Astrocyte (in vitro differentiated cells and primary cell): ENCODE results near the gene TMEM14A. TPM values are rescaled to one million over a fixed set of nuclear protein-coding genes. Genes with fewer than 3 reads are reported as not detected.
"Not testable (repeated sequence)": the region's sequence is repeated elsewhere in the genome, so short reads cannot be mapped to it uniquely, and the experiment has no call there.

Experiments
- DNase-seq: peaks from one replicate; pipeline ENCODE4 v3.0.0-alpha.2; 2010; ENCODE audit warnings: low read depth
- FAIRE-seq: peaks from 2 replicates; lab custom pipeline; 2011; peaks lifted over from hg19 to GRCh38; lab: Jason Lieb, UNC
- H2AFZ ChIP-seq: 2 replicates; pipeline ENCODE4 v1.6.0; 2012; ENCODE audit warnings: low read depth, low read length, inconsistent platforms
- H3K27ac ChIP-seq: 2 replicates; pipeline ENCODE4 v1.5.1; 2011; ENCODE audit warnings: low read depth, low read length, inconsistent platforms
- H3K27me3 ChIP-seq: 2 replicates; pipeline ENCODE4 v1.6.0; 2011; ENCODE audit warnings: low read length, inconsistent platforms; ENCODE audit not compliant: insufficient read depth
- H3K36me3 ChIP-seq: 2 replicates; pipeline ENCODE4 v1.5.1; 2011; ENCODE audit warnings: low read length, inconsistent platforms; ENCODE audit not compliant: insufficient read depth
- H3K4me1 ChIP-seq: 2 replicates; pipeline ENCODE4 v1.5.1; 2011; ENCODE audit warnings: low read length, inconsistent platforms; ENCODE audit not compliant: insufficient read depth
- H3K4me2 ChIP-seq: 2 replicates; pipeline ENCODE4 v1.6.0; 2012; ENCODE audit warnings: low read length, inconsistent platforms
- H3K4me3 ChIP-seq: 2 replicates; pipeline ENCODE4 v1.5.1; 2011; ENCODE audit warnings: low read depth, mild to moderate bottlenecking, low read length, inconsistent platforms; ENCODE audit not compliant: insufficient read depth
- H3K79me2 ChIP-seq: 2 replicates; pipeline ENCODE4 v1.6.0; 2012; ENCODE audit warnings: mild to moderate bottlenecking, low read length, inconsistent platforms; ENCODE audit not compliant: insufficient read depth
- H3K9ac ChIP-seq: 2 replicates; pipeline ENCODE4 v1.6.0; 2012; ENCODE audit warnings: mild to moderate bottlenecking, low read length, inconsistent platforms
- H3K9me3 ChIP-seq: 2 replicates; pipeline ENCODE4 v1.5.1; 2012; ENCODE audit warnings: low read depth, mild to moderate bottlenecking, low read length, inconsistent platforms; ENCODE audit not compliant: insufficient read depth
- H4K20me1 ChIP-seq: 2 replicates; pipeline ENCODE4 v1.6.0; 2012; ENCODE audit warnings: low read length, inconsistent platforms; ENCODE audit not compliant: insufficient read depth
- H3K27ac Mint-ChIP-seq: one replicate; pipeline ENCODE4 v1.8.0; 2021; ENCODE audit warnings: mild to moderate bottlenecking, mixed read lengths; ENCODE audit not compliant: unreplicated experiment
- H3K27me3 Mint-ChIP-seq: one replicate; pipeline ENCODE4 v1.8.0; 2021; ENCODE audit warnings: low read depth, mixed read lengths; ENCODE audit not compliant: unreplicated experiment
- H3K36me3 Mint-ChIP-seq: one replicate; pipeline ENCODE4 v1.8.0; 2021; ENCODE audit warnings: low read depth, mixed read lengths; ENCODE audit not compliant: unreplicated experiment
- H3K4me1 Mint-ChIP-seq: one replicate; pipeline ENCODE4 v1.8.0; 2021; ENCODE audit warnings: low read depth, mixed read lengths; ENCODE audit not compliant: unreplicated experiment
- H3K4me3 Mint-ChIP-seq: one replicate; pipeline ENCODE4 v1.8.0; 2021; ENCODE audit warnings: mild to moderate bottlenecking, moderate library complexity, mixed read lengths; ENCODE audit not compliant: unreplicated experiment
- H3K9me3 Mint-ChIP-seq: one replicate; pipeline ENCODE4 v1.8.0; 2021; ENCODE audit warnings: mild to moderate bottlenecking, mixed read lengths; ENCODE audit not compliant: unreplicated experiment
- EZH2 ChIP-seq: IDR thresholded peaks from 2 replicates; pipeline ENCODE4 v1.6.1; 2012; ENCODE audit warnings: mild to moderate bottlenecking, low read length, inconsistent platforms; ENCODE audit not compliant: insufficient read depth
- total RNA-seq: library from RNA; stranded (reverse); gene quantifications from 2 replicates; pipeline ENCODE4 v1.2.1, GENCODE V29; 2021
- TF ChIP-seq, protein P1 (sequence below): IDR thresholded peaks from 2 replicates; pipeline ENCODE4 v1.5.1; 2011; ENCODE audit warnings: low read depth, mild to moderate bottlenecking, inconsistent platforms, low read length, moderate library complexity; ENCODE audit not compliant: insufficient read depth

Gene TMEM14A
- total RNA-seq, 1 donor from 2014 or later = 29.7 TPM

DNA sequence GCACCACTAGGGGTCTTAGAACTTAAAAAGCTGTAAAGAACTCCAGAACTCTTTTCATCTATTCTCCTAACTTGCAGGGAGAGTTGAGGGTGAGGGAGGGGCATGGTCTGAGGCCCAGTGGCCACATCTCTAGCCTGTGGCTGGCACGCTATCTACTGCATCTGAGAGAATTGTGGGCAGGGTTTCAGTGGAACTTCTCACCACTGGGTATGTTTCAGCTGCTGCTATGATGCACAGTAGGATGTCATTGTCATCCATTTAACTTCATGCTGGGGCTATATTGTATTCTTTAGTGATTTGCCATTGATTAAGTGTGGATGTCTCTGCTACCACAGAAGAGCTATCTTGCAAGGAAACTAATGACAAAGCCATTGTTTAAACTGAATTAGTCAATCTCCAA is 4.5 kb downstream of the TMEM14A start:
- Histone ChIP-seq H3K36me3 (no peaks in the 10 kb centered on the region), H3K79me2 (no peaks in the 10 kb centered on the region), H3K27ac (no peak overlapping the region), H3K9ac (no peak overlapping the region), H3K9me3 (no peaks in the 10 kb centered on the region), H3K27me3 (no peaks in the 10 kb centered on the region), H3K4me2 (no peak overlapping the region), H2AFZ (no peak overlapping the region), H3K4me1 (peaks cover 9% of the 10 kb centered on the region), H4K20me1 (no peaks in the 10 kb centered on the region), H3K4me3 (no peak overlapping the region)
- Mint-ChIP-seq H3K27me3 (no peaks in the 10 kb centered on the region), H3K4me1 (peaks cover 14% of the 10 kb centered on the region), H3K9me3 (peaks cover 5% of the 10 kb centered on the region), H3K36me3 (peaks cover 6% of the 10 kb centered on the region), H3K4me3 (no peak overlapping the region), H3K27ac (no peak overlapping the region)
- FAIRE-seq = no peak
- DNase-seq = no peak
- TF ChIP-seq, protein P1, sequence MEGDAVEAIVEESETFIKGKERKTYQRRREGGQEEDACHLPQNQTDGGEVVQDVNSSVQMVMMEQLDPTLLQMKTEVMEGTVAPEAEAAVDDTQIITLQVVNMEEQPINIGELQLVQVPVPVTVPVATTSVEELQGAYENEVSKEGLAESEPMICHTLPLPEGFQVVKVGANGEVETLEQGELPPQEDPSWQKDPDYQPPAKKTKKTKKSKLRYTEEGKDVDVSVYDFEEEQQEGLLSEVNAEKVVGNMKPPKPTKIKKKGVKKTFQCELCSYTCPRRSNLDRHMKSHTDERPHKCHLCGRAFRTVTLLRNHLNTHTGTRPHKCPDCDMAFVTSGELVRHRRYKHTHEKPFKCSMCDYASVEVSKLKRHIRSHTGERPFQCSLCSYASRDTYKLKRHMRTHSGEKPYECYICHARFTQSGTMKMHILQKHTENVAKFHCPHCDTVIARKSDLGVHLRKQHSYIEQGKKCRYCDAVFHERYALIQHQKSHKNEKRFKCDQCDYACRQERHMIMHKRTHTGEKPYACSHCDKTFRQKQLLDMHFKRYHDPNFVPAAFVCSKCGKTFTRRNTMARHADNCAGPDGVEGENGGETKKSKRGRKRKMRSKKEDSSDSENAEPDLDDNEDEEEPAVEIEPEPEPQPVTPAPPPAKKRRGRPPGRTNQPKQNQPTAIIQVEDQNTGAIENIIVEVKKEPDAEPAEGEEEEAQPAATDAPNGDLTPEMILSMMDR = no peak
- no peak for TF ChIP-seq EZH2

DNA sequence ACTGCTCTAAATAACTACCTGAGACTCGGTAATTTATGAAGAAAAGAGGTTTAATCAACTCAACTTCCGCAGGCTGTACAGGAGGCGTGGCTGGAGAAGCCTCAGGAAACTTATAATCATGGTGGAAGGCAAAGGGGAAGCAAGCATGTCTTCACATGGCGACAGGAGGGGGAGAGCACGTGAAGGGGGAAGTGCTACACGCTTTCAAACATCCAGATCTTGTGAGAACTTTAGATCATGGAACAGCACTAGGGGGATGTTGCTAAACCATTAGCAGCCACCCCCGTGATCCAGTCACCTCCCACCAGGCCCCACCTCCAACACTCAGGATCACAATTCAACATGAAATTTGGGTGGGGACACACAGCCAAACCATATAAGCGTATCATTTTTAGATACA is 5.7 kb downstream of the TMEM14A start:
- not testable (repeated sequence) for H3K27ac ChIP-seq, H3K27ac Mint-ChIP-seq

DNA sequence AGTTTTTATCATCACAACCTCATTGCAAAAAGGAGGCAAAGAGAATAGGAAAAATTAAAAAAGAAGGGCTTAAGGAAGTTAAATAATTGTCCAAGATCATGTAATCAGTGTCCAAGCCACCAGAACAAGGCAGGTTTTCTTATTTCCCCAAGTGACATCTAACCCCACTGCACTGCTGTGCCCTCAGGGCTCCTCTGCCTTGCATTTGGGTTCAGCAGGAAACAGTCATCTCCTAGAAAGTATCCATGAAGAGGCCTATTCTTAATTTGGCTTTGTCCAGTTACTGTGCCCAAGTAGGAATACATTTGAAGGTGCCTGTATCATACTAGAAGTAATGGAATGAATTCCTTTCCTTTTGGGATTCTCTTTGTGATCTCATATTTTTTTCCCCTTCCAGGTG is 10.5 kb downstream of the TMEM14A start:
- H3K9ac ChIP-seq = no peak overlapping the region
- no peak overlapping the region for H2AFZ ChIP-seq
- FAIRE-seq (no peak), DNase-seq (no peak)
- no peak overlapping the region for H3K4me2 ChIP-seq
- H4K20me1 ChIP-seq = no peaks in the 10 kb centered on the region
- peaks cover 11% of the 10 kb centered on the region for H3K36me3 ChIP-seq
- no peaks in the 10 kb centered on the region for H3K27me3 Mint-ChIP-seq
- no peak overlapping the region for H3K4me3 Mint-ChIP-seq
- no peak overlapping the region for H3K27ac Mint-ChIP-seq
- peaks cover 12% of the 10 kb centered on the region for H3K36me3 Mint-ChIP-seq
- no peaks in the 10 kb centered on the region for H3K9me3 ChIP-seq
- no peak overlapping the region for H3K27ac ChIP-seq
- H3K27me3 ChIP-seq = no peaks in the 10 kb centered on the region
- no peak for TF ChIP-seq EZH2
- TF ChIP-seq, protein P1 = no peak
- H3K4me1 ChIP-seq = no peaks in the 10 kb centered on the region
- peaks cover 3% of the 10 kb centered on the region for H3K9me3 Mint-ChIP-seq
- H3K4me1 Mint-ChIP-seq = no peaks in the 10 kb centered on the region
- H3K79me2 ChIP-seq = no peaks in the 10 kb centered on the region
- no peak overlapping the region for H3K4me3 ChIP-seq

More for the DNA sequence above, 5.7 kb downstream of the TMEM14A start:
- peaks cover 14% of the 10 kb centered on the region for H3K4me1 Mint-ChIP-seq
- H3K4me3 ChIP-seq, H3K79me2 ChIP-seq, DNase-seq, H3K27me3 ChIP-seq, H3K4me2 ChIP-seq, H3K36me3 ChIP-seq, H3K4me3 Mint-ChIP-seq, H4K20me1 ChIP-seq, H3K9me3 Mint-ChIP-seq, H3K27me3 Mint-ChIP-seq, H2AFZ ChIP-seq, H3K9me3 ChIP-seq, H3K36me3 Mint-ChIP-seq, H3K4me1 ChIP-seq, H3K9ac ChIP-seq, FAIRE-seq: not testable (repeated sequence)
